ENCODE measurements around the gene MCL1.

Gene MCL1

GRCh38 chr1:150545486-150546032 is 33.9 kb downstream of the MCL1 start:
- DNase-seq (ENCODE audit: low spot score), result no peak
- no peak for TF ChIP-seq CTCF (IDR thresholded peaks at IDR 0.05; ENCODE audit: extremely low read depth, insufficient read depth, missing control alignments)
- in situ Hi-C loops (cut with MboI; ENCODE audit: low pct_unique_long_range_greater_than_20kb, low sequenced_read_pairs, unreplicated experiment), result loop anchor here (25.0 kb wide), 1 partner anchor 283 kb away; the partner anchor contains the start of genes APH1A, C1orf54 and CA14

GRCh38 chr1:150544204-150544603 is 35.2 kb downstream of the MCL1 start:
- DNase-seq (ENCODE audit: low spot score), result no peak
- in situ Hi-C loops (cut with MboI; ENCODE audit: low pct_unique_long_range_greater_than_20kb, low sequenced_read_pairs, unreplicated experiment), result loop anchor here (25.0 kb wide), 1 partner anchor 282 kb away; the partner anchor contains the start of genes APH1A, C1orf54 and CA14

GRCh38 chr1:150543500-150544143 is 35.8 kb downstream of the MCL1 start:
- no peak for TF ChIP-seq CTCF (IDR thresholded peaks at IDR 0.05; ENCODE audit: extremely low read depth, insufficient read depth, missing control alignments)
- DNase-seq (ENCODE audit: low spot score), result no peak
- in situ Hi-C loops (cut with MboI; ENCODE audit: low pct_unique_long_range_greater_than_20kb, low sequenced_read_pairs, unreplicated experiment), result loop anchor here (25.0 kb wide), 1 partner anchor 281 kb away; the partner anchor contains the start of genes APH1A, C1orf54 and CA14

More at GRCh38 chr1:150544204-150544603, 35.2 kb downstream of the MCL1 start:
- TF ChIP-seq CTCF (IDR thresholded peaks at IDR 0.05; ENCODE audit: extremely low read depth, insufficient read depth, missing control alignments), result no peak

- TF ChIP-seq CTCF (IDR thresholded peaks at IDR 0.05; ENCODE audit: extremely low read depth, insufficient read depth, missing control alignments), result peak; percentile 9
- in situ Hi-C loops (cut with MboI; ENCODE audit: low pct_unique_long_range_greater_than_20kb, low sequenced_read_pairs, unreplicated experiment), result loop anchor here (10.0 to 25.0 kb wide), 2 partner anchors 73 to 276 kb away; partner anchors contain the start of genes APH1A, C1orf54 and CA14
- no peak for DNase-seq (ENCODE audit: low spot score)
These were observed 41.4 kb downstream of the MCL1 start for GRCh38 chr1:150537732-150538684.

GRCh38 chr1:150536836-150537731 is 42.3 kb downstream of the MCL1 start:
- in situ Hi-C loops (cut with MboI; ENCODE audit: low pct_unique_long_range_greater_than_20kb, low sequenced_read_pairs, unreplicated experiment), result loop anchor here (10.0 to 25.0 kb wide), 2 partner anchors 72 to 275 kb away; partner anchors contain the start of genes APH1A, C1orf54 and CA14
- DNase-seq (ENCODE audit: low spot score), result no peak
- no peak for TF ChIP-seq CTCF (IDR thresholded peaks at IDR 0.05; ENCODE audit: extremely low read depth, insufficient read depth, missing control alignments)

All from GM13977 (cell line).